HPDE6-E6E7 (cell line): Measurements from ENCODE around the gene PPP4R3A.
"Not testable (repeated sequence)": the region's sequence is repeated elsewhere in the genome, so short reads cannot be mapped to it uniquely, and the experiment has no call there.

ENCODE experiments used
- DNase-seq: peaks from one replicate; pipeline ENCODE4 v3.0.0; 2011; ENCODE audit warnings: missing footprints; ENCODE audit errors: extremely low spot score

The PPP4R3A gene

GRCh38 chr14:91409240-91409639 is 100.9 kb downstream of the PPP4R3A start:
- not testable (repeated sequence) for DNase-seq
